C4-2B (cell line): Measurements from ENCODE around the gene ARHGAP15.

Experiments used
- H3K27ac ChIP-seq: fragments of 450-650 bp; 2 replicates; pipeline ENCODE4 v1.5.1; 2017
- CTCF ChIP-seq: fragments of 450-650 bp; conservative IDR thresholded peaks from 2 replicates; pipeline ENCODE4 v1.5.1; 2017; ENCODE audit warnings: mild to moderate bottlenecking
- ZFX ChIP-seq: fragments of 450-650 bp; IDR thresholded peaks from 2 replicates; pipeline ENCODE4 v1.6.1; 2017

The ARHGAP15 gene

GRCh38 chr2:143787674-143788073 lies 658.5 kb downstream of the ARHGAP15 start:
- no peak overlapping the region for H3K27ac ChIP-seq
- TF ChIP-seq CTCF (no peak), ZFX (no peak)

GRCh38 chr2:143792602-143793001 lies 663.4 kb downstream of the ARHGAP15 start:
- TF ChIP-seq CTCF = no peak
- no peak for TF ChIP-seq ZFX
- H3K27ac ChIP-seq = no peak overlapping the region

GRCh38 chr2:143793381-143793780 lies 664.2 kb downstream of the ARHGAP15 start:
- no peak overlapping the region for H3K27ac ChIP-seq
- TF ChIP-seq CTCF (no peak), ZFX (no peak)

GRCh38 chr2:143796051-143796450 lies 666.8 kb downstream of the ARHGAP15 start:
- H3K27ac ChIP-seq = no peak overlapping the region
- TF ChIP-seq CTCF = no peak

GRCh38 chr2:143801561-143801960 lies 672.3 kb downstream of the ARHGAP15 start:
- no peak for TF ChIP-seq CTCF
- no peak overlapping the region for H3K27ac ChIP-seq

- no peak for TF ChIP-seq CTCF
- no peak for TF ChIP-seq ZFX
These were observed 673.0 kb downstream of the ARHGAP15 start for GRCh38 chr2:143802242-143802641.

GRCh38 chr2:143802871-143803650 lies 673.8 kb downstream of the ARHGAP15 start:
- H3K27ac ChIP-seq = no peak overlapping the region
- TF ChIP-seq ZFX (no peak), CTCF (no peak)

More at GRCh38 chr2:143802242-143802641, 673.0 kb downstream of the ARHGAP15 start:
- H3K27ac ChIP-seq = no peak overlapping the region
